SK-N-SH (cell line): ENCODE measurements around the gene CHTF18. TPM values are rescaled to one million over a fixed set of nuclear protein-coding genes. Genes with fewer than 3 reads are reported as not detected.

ENCODE experiments used
- CTCF ChIA-PET: fragments of 300-600, 350-600 bp; formaldehyde crosslinking; extraction: SDS; loops from one replicate; lab custom pipeline; 2021; lab: Yijun Ruan, JAX
- POLR2A ChIA-PET: fragments of 350-600 bp; sonication (Branson Sonifier 250); formaldehyde crosslinking; extraction: SDS; loops from one replicate; lab custom pipeline; 2020; ENCODE audit warnings: antibody characterized with exemption, inconsistent platforms; lab: Yijun Ruan, JAX
- DNase-seq: peaks from one replicate; pipeline ENCODE4 v3.0.0; 2012
- H2AFZ ChIP-seq: fragments of 200-600 bp; sonication (generic); 2 replicates; pipeline ENCODE4 v1.8.1; 2016; ENCODE audit warnings: antibody characterized with exemption, mild to moderate bottlenecking, low read depth
- H3F3A ChIP-seq: fragments of 200-600 bp; sonication (generic); replicated peaks from 2 replicates; pipeline ENCODE3; 2016; ENCODE audit warnings: antibody characterized with exemption, mild to moderate bottlenecking; ENCODE audit not compliant: insufficient read depth
- H3K27ac ChIP-seq, 2 experiments: fragments of 200-500 bp in 1 of 2; fragments of 200-600 bp in 1 of 2; sonication (Bioruptor generic) in 1 of 2; sonication (generic), shearing (Covaris generic) in 1 of 2; 2 replicates each; pipeline versions ENCODE4 v1.5.1 to v1.6.1; 2014 to 2016; ENCODE audit warnings: low read depth in 2 of 2, inconsistent platforms in 1 of 2, low read length in 1 of 2, mild to moderate bottlenecking in 1 of 2, mixed read lengths in 1 of 2
- H3K27me3 ChIP-seq: fragments of 200-600 bp; sonication (generic), shearing (Covaris generic); 2 replicates; pipeline ENCODE4 v1.6.1; 2016; ENCODE audit warnings: mixed run types; ENCODE audit not compliant: insufficient read depth
- H3K36me3 ChIP-seq, 2 experiments: fragments of 200-500 bp in 1 of 2; fragments of 200-600 bp in 1 of 2; sonication (Bioruptor generic) in 1 of 2; sonication (generic) in 1 of 2; replicated peaks in 1 of 2; 2 replicates each; pipeline versions ENCODE3 to v1.5.1; 2014 to 2016; ENCODE audit warnings: low read length in 1 of 2, mild to moderate bottlenecking in 1 of 2; ENCODE audit not compliant: insufficient read depth in 2 of 2, control insufficient read depth in 1 of 2
- H3K4me1 ChIP-seq, 2 experiments: fragments of 200-500 bp in 1 of 2; fragments of 200-600 bp in 1 of 2; sonication (Bioruptor generic) in 1 of 2; sonication (generic), shearing (Covaris generic) in 1 of 2; 2 replicates each; pipeline versions ENCODE4 v1.5.1 to v1.6.1; 2014 to 2016; ENCODE audit warnings: low read depth in 1 of 2, low read length in 1 of 2, mixed run types in 1 of 2; ENCODE audit not compliant: insufficient read depth in 2 of 2, control insufficient read depth in 1 of 2
- H3K4me2 ChIP-seq: fragments of 200-600 bp; sonication (generic), shearing (Covaris generic); 2 replicates; pipeline ENCODE4 v1.6.1; 2017; ENCODE audit warnings: mixed run types
- H3K4me3 ChIP-seq, 2 experiments: fragments of 200-500 bp in 1 of 2; fragments of 200-600 bp in 1 of 2; sonication (Bioruptor generic) in 1 of 2; sonication (generic), shearing (Covaris generic) in 1 of 2; 2 replicates each; pipeline versions ENCODE4 v1.5.1 to v1.8.1; 2014 to 2016; ENCODE audit warnings: low read depth in 2 of 2, inconsistent platforms in 1 of 2, low read length in 1 of 2, mild to moderate bottlenecking in 1 of 2, mixed read lengths in 1 of 2, moderate library complexity in 1 of 2
- H3K79me2 ChIP-seq: fragments of 200-600 bp; sonication (generic); 2 replicates; pipeline ENCODE4 v1.8.1; 2017; ENCODE audit warnings: mild to moderate bottlenecking; ENCODE audit not compliant: insufficient read depth
- H3K9ac ChIP-seq: fragments of 200-600 bp; sonication (generic); 2 replicates; pipeline ENCODE4 v1.6.1; 2017; ENCODE audit warnings: mixed run types
- H3K9me2 ChIP-seq: fragments of 200-600 bp; sonication (generic); 2 replicates; pipeline ENCODE4 v1.6.1; 2017; ENCODE audit warnings: mixed run types
- H3K9me3 ChIP-seq: fragments of 200-600 bp; sonication (generic); 2 replicates; pipeline ENCODE4 v1.6.1; 2017; ENCODE audit warnings: mixed run types, mild to moderate bottlenecking, moderate library complexity
- H4K20me1 ChIP-seq: fragments of 200-600 bp; sonication (generic); 2 replicates; pipeline ENCODE4 v1.6.1; 2017; ENCODE audit warnings: mild to moderate bottlenecking, mixed run types; ENCODE audit not compliant: insufficient read depth
- EZH2phosphoT487 ChIP-seq: fragments of 200-600 bp; sonication (generic); IDR thresholded peaks from 2 replicates; pipeline ENCODE4 v1.6.1; 2017; ENCODE audit warnings: low read depth, mixed run types, mild to moderate bottlenecking, antibody characterized with exemption, moderate library complexity, borderline replicate concordance
- FOXM1 ChIP-seq: IDR thresholded peaks from 2 replicates; pipeline ENCODE4 v1.4.0; 2012; ENCODE audit warnings: low read depth, mild to moderate bottlenecking
- GABPA ChIP-seq: IDR thresholded peaks from 2 replicates; pipeline ENCODE4 v1.4.0; 2012; ENCODE audit warnings: low read depth, mild to moderate bottlenecking
- IRF3 ChIP-seq: fragments of 150-350 bp; IDR thresholded peaks from 2 replicates; pipeline ENCODE4 v1.6.1; 2016; ENCODE audit warnings: mild to moderate bottlenecking, low read depth, low read length
- JUND ChIP-seq: IDR thresholded peaks from 2 replicates; pipeline ENCODE4 v1.4.0; 2012
- MXI1 ChIP-seq: IDR thresholded peaks from 2 replicates; pipeline ENCODE4 v1.6.1; 2012; ENCODE audit warnings: mild to moderate bottlenecking, low read depth, low read length, improper control_type of control experiment
- POLR2AphosphoS5 ChIP-seq: IDR thresholded peaks from 2 replicates; pipeline ENCODE4 v1.6.1; 2012; ENCODE audit warnings: low read depth, low read length
- RCOR1 ChIP-seq: fragments of 150-350 bp; IDR thresholded peaks from 2 replicates; pipeline ENCODE4 v1.6.1; 2017; ENCODE audit warnings: antibody characterized with exemption, low read length
- TAF1 ChIP-seq: IDR thresholded peaks from 2 replicates; pipeline ENCODE4 v1.6.1; 2012; ENCODE audit warnings: low read depth, mild to moderate bottlenecking, low read length, moderate library complexity, borderline replicate concordance
- TCF12 ChIP-seq: IDR thresholded peaks from 2 replicates; pipeline ENCODE4 v1.4.0; 2012
- USF2 ChIP-seq: fragments of 150-350 bp; IDR thresholded peaks from 2 replicates; pipeline ENCODE4 v1.6.1; 2017; ENCODE audit warnings: antibody characterized with exemption, low read length, low read depth, borderline replicate concordance
- WGBS: methylation state at CpG from one replicate; pipeline ENCODE4 v1.1.6; 2017; ENCODE audit warnings: low lambda C conversion rate; 5-methylcytosine and 5-hydroxymethylcytosine counted together
- polyA plus RNA-seq, 3 experiments: library from polyadenylated mRNA; depleted of rRNA; stranded (reverse); fragments of >200 nt; gene quantifications; 2 replicates each; pipeline ENCODE4 v1.2.3, GENCODE V29; 2012
- TF ChIP-seq, protein P1 (sequence below): IDR thresholded peaks from 2 replicates; pipeline ENCODE4 v1.4.0; 2012; ENCODE audit warnings: low read depth, borderline replicate concordance
- TF ChIP-seq, protein P2 (sequence below): IDR thresholded peaks from 2 replicates; pipeline ENCODE4; 2012
- TF ChIP-seq, protein P3 (sequence below): IDR thresholded peaks from 2 replicates; pipeline ENCODE4 v1.4.0; 2012; ENCODE audit warnings: low read depth
- TF ChIP-seq, protein P4 (sequence below): fragments of 200-600 bp; sonication (generic); IDR thresholded peaks from 2 replicates; pipeline ENCODE4 v1.6.1; 2017; ENCODE audit warnings: antibody characterized with exemption, mild to moderate bottlenecking, moderate library complexity

The CHTF18 gene
- polyA plus RNA-seq, 1 of the 3 experiments (the other 2 are of a cell fraction) = 17.7 TPM

GRCh38 chr16:839643-840408, 51.4 kb downstream of the CHTF18 start:
- H3K27ac ChIP-seq = no peak overlapping the region
- no peak overlapping the region for H3K9ac ChIP-seq
- TF ChIP-seq USF2 (no peak), FOXM1 (no peak), TAF1 (no peak), IRF3 (no peak), JUND (no peak), GABPA (no peak), EZH2phosphoT487 (no peak), TCF12 (no peak), MXI1 (no peak), POLR2AphosphoS5 (no peak), RCOR1 (no peak)
- TF ChIP-seq, protein P1, sequence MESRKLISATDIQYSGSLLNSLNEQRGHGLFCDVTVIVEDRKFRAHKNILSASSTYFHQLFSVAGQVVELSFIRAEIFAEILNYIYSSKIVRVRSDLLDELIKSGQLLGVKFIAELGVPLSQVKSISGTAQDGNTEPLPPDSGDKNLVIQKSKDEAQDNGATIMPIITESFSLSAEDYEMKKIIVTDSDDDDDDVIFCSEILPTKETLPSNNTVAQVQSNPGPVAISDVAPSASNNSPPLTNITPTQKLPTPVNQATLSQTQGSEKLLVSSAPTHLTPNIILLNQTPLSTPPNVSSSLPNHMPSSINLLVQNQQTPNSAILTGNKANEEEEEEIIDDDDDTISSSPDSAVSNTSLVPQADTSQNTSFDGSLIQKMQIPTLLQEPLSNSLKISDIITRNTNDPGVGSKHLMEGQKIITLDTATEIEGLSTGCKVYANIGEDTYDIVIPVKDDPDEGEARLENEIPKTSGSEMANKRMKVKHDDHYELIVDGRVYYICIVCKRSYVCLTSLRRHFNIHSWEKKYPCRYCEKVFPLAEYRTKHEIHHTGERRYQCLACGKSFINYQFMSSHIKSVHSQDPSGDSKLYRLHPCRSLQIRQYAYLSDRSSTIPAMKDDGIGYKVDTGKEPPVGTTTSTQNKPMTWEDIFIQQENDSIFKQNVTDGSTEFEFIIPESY = no peak
- TF ChIP-seq, protein P2, sequence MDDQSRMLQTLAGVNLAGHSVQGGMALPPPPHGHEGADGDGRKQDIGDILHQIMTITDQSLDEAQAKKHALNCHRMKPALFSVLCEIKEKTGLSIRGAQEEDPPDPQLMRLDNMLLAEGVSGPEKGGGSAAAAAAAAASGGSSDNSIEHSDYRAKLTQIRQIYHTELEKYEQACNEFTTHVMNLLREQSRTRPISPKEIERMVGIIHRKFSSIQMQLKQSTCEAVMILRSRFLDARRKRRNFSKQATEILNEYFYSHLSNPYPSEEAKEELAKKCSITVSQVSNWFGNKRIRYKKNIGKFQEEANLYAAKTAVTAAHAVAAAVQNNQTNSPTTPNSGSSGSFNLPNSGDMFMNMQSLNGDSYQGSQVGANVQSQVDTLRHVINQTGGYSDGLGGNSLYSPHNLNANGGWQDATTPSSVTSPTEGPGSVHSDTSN = no peak
- TF ChIP-seq, protein P3, sequence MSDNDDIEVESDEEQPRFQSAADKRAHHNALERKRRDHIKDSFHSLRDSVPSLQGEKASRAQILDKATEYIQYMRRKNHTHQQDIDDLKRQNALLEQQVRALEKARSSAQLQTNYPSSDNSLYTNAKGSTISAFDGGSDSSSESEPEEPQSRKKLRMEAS = no peak
- TF ChIP-seq, protein P4, sequence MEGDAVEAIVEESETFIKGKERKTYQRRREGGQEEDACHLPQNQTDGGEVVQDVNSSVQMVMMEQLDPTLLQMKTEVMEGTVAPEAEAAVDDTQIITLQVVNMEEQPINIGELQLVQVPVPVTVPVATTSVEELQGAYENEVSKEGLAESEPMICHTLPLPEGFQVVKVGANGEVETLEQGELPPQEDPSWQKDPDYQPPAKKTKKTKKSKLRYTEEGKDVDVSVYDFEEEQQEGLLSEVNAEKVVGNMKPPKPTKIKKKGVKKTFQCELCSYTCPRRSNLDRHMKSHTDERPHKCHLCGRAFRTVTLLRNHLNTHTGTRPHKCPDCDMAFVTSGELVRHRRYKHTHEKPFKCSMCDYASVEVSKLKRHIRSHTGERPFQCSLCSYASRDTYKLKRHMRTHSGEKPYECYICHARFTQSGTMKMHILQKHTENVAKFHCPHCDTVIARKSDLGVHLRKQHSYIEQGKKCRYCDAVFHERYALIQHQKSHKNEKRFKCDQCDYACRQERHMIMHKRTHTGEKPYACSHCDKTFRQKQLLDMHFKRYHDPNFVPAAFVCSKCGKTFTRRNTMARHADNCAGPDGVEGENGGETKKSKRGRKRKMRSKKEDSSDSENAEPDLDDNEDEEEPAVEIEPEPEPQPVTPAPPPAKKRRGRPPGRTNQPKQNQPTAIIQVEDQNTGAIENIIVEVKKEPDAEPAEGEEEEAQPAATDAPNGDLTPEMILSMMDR = no peak
- H3F3A ChIP-seq = no peaks in the 10 kb centered on the region
- H2AFZ ChIP-seq = no peak overlapping the region
- 40% methylated on average over 7 of the region's 24 CpGs for WGBS
- H4K20me1 ChIP-seq = no peaks in the 10 kb centered on the region
- peaks cover 64% of the 10 kb centered on the region for H3K27me3 ChIP-seq
- no peak overlapping the region for H3K4me3 ChIP-seq
- no peaks in the 10 kb centered on the region for H3K9me2 ChIP-seq
- DNase-seq = no peak
- H3K79me2 ChIP-seq = no peaks in the 10 kb centered on the region
- H3K4me1 ChIP-seq = no peaks in the 10 kb centered on the region
- peaks cover 6% of the 10 kb centered on the region; the same call in 1 of the 2 replicates for H3K9me3 ChIP-seq
- ChIA-PET POLR2A (no interaction called here), CTCF (interaction anchor here (1.2 kb wide), 1 partner anchor 39 kb away, joined by 3 read pairs; no protein-coding TSS in a partner anchor)
- H3K4me2 ChIP-seq = no peak overlapping the region
- H3K36me3 ChIP-seq = no peaks in the 10 kb centered on the region
